RPMI7951 (cell line): Measurements from ENCODE around the gene CNDP1. TPM values are rescaled to one million over a fixed set of nuclear protein-coding genes. Genes with fewer than 3 reads are reported as not detected.
"Not testable (repeated sequence)": the region's sequence is repeated elsewhere in the genome, so short reads cannot be mapped to it uniquely, and the experiment has no call there.

Experiments used
- DNase-seq: peaks from one replicate; pipeline ENCODE4 v3.0.0-alpha.2; 2012; ENCODE audit warnings: low read depth
- total RNA-seq: library from RNA; depleted of rRNA; stranded (reverse); fragments of >200 nt; shearing (Covaris generic); gene quantifications from 2 replicates; pipeline ENCODE4 v1.2.3, GENCODE V29; 2014

CNDP1 gene
- total RNA-seq, 1 experiment from 2014 or later, result not detected

GRCh38 chr18:74520096-74520833, 14.0 kb upstream of the CNDP1 start:
- DNase-seq, result no peak

- DNase-seq, result no peak
Observed at GRCh38 chr18:74521068-74521725, 13.1 kb upstream of the CNDP1 start.

GRCh38 chr18:74522635-74523548, 11.4 kb upstream of the CNDP1 start:
- no peak for DNase-seq

- DNase-seq, result peak; percentile 51
Observed at GRCh38 chr18:74524097-74524496, 10.2 kb upstream of the CNDP1 start.

- not testable (repeated sequence) for DNase-seq
Observed at GRCh38 chr18:74524915-74525314, 9.4 kb upstream of the CNDP1 start.

- DNase-seq, result no peak
Observed at GRCh38 chr18:74525741-74526140, 8.6 kb upstream of the CNDP1 start.

- no peak for DNase-seq
Observed at GRCh38 chr18:74526488-74526887, 7.8 kb upstream of the CNDP1 start.

- no peak for DNase-seq
Observed at GRCh38 chr18:74528478-74528877, 5.8 kb upstream of the CNDP1 start.

- no peak for DNase-seq
Observed at GRCh38 chr18:74528913-74529312, 5.4 kb upstream of the CNDP1 start.

GRCh38 chr18:74529378-74529777, 4.9 kb upstream of the CNDP1 start:
- no peak for DNase-seq

GRCh38 chr18:74529811-74530583, 4.3 kb upstream of the CNDP1 start:
- DNase-seq, result no peak

- no peak for DNase-seq
Observed at GRCh38 chr18:74530584-74530862, 3.8 kb upstream of the CNDP1 start.

GRCh38 chr18:74531043-74531442, 3.3 kb upstream of the CNDP1 start:
- no peak for DNase-seq

GRCh38 chr18:74532511-74533025, 1.7 kb upstream of the CNDP1 start:
- DNase-seq, result no peak

GRCh38 chr18:74533666-74534065, 634 bp upstream of the CNDP1 start:
- DNase-seq, result no peak

GRCh38 chr18:74534981-74535649, 815 bp downstream of the CNDP1 start:
- DNase-seq, result no peak

- no peak for DNase-seq
Observed at GRCh38 chr18:74539289-74539688, 5.0 kb downstream of the CNDP1 start.

GRCh38 chr18:74540652-74541421, 6.5 kb downstream of the CNDP1 start:
- no peak for DNase-seq

- DNase-seq, result no peak
Observed at GRCh38 chr18:74541703-74542555, 7.6 kb downstream of the CNDP1 start.
